GM12865 (cell line): Measurements from ENCODE around the gene DSCAM.

ENCODE experiments used
- DNase-seq: peaks from one replicate; pipeline ENCODE4 v3.0.0; 2010; ENCODE audit warnings: low read depth
- H3K4me3 ChIP-seq: 2 replicates; pipeline ENCODE4 v1.5.1; 2011; ENCODE audit warnings: mild to moderate bottlenecking, low read depth, low read length, control low read depth
- TF ChIP-seq, protein P1 (sequence below): IDR thresholded peaks from 2 replicates; pipeline ENCODE4 v1.5.1; 2011; ENCODE audit warnings: low read length, control low read depth, low read depth, inconsistent platforms; ENCODE audit not compliant: insufficient read depth; ENCODE audit errors: missing control alignments

The DSCAM gene

DNA sequence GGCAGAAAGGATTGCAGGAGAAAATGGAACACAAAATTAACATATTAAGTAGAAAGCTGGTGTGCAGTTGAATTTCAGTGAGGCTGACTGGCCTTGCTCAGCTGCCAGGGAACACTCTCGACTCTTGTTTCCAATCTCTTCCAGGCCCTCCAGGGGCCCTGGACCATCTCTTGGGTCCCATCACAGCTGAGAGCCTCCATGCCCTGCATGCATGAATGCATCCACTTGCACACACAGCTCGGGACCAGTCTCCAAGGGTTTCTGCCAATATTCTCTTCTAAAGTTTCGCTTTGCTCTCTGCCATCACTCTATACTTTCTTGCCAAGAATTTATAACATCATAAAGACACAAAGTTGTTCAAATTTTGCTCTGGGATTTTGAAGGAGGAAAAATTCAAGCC, 200.3 kb downstream of the DSCAM start:
- no peak overlapping the region for H3K4me3 ChIP-seq
- DNase-seq: no peak
- TF ChIP-seq, protein P1, sequence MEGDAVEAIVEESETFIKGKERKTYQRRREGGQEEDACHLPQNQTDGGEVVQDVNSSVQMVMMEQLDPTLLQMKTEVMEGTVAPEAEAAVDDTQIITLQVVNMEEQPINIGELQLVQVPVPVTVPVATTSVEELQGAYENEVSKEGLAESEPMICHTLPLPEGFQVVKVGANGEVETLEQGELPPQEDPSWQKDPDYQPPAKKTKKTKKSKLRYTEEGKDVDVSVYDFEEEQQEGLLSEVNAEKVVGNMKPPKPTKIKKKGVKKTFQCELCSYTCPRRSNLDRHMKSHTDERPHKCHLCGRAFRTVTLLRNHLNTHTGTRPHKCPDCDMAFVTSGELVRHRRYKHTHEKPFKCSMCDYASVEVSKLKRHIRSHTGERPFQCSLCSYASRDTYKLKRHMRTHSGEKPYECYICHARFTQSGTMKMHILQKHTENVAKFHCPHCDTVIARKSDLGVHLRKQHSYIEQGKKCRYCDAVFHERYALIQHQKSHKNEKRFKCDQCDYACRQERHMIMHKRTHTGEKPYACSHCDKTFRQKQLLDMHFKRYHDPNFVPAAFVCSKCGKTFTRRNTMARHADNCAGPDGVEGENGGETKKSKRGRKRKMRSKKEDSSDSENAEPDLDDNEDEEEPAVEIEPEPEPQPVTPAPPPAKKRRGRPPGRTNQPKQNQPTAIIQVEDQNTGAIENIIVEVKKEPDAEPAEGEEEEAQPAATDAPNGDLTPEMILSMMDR: no peak

DNA sequence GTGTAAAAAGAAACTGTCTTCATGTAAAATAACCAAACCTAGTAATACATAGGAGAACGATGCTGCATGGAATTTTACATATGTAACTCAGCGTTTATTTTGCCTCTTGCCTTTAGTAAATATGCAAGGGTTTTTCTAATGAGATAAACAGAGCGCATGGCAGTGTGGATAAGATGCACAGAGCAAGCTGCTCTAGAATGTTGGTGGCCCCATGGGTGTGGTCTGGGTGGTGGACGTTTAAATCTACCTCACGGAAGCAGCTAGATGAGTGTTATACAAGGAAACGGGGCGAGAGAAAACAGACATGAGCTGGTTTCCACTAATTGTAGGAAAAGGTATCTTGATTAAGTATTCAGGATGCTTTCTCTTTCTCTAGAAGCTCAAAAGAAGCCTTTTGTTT, 205.9 kb downstream of the DSCAM start:
- TF ChIP-seq, protein P1: no peak
- no peak overlapping the region for H3K4me3 ChIP-seq
- no peak for DNase-seq

DNA sequence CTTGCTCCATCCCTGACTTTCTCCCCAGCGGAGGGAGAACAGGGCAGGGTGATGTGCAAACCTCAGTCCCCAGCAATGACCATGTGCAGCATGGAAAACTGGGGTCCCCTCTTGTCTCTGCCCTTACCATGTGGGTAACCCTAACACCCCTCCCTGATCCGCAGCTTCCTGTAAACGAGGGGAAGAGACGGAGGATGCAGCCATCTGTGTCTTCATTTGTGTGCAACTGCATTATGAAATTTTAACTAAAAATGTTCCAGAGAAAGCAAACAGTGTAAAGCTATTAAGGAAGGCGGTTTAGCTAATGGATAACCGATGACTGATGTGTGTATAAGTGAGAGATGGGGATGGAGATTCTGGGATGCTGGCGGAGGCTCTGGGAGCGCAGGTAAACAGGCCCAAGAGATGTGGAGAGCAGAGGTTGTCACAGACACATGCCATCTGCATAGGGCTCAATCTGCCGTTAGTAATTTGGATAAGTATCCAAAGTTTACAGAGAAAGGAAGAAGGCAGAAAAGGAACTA, 206.6 kb downstream of the DSCAM start:
- TF ChIP-seq, protein P1: no peak
- no peak overlapping the region for H3K4me3 ChIP-seq
- no peak for DNase-seq

DNA sequence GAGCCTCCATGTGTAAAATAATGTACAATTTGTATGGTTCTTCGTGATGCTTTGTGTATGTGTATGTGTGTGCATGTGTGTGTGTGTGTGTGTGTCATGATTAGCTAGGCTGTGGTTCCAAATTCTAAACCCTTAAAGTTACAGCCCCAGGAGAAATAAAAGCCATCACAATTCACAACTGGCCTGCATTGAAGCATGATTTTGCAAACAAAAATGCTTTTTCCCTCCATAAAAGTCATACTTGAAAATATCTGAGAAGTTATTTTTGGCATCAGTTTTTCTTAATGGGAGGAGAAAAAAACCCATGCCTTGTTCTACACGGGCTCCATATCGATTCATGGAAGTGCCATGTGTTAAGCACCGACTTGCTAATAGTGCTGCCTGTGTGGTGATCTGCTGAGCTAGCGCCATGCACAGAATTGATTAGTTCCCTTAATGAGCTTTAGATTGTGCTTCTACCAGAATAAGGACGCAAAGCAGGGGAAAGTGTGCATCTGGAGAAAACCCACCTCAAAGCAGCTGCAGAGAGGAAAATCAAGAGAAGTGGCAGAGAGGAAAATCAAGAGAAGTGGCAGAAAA, 207.3 kb downstream of the DSCAM start:
- H3K4me3 ChIP-seq: no peak overlapping the region
- DNase-seq: no peak
- TF ChIP-seq, protein P1: no peak

DNA sequence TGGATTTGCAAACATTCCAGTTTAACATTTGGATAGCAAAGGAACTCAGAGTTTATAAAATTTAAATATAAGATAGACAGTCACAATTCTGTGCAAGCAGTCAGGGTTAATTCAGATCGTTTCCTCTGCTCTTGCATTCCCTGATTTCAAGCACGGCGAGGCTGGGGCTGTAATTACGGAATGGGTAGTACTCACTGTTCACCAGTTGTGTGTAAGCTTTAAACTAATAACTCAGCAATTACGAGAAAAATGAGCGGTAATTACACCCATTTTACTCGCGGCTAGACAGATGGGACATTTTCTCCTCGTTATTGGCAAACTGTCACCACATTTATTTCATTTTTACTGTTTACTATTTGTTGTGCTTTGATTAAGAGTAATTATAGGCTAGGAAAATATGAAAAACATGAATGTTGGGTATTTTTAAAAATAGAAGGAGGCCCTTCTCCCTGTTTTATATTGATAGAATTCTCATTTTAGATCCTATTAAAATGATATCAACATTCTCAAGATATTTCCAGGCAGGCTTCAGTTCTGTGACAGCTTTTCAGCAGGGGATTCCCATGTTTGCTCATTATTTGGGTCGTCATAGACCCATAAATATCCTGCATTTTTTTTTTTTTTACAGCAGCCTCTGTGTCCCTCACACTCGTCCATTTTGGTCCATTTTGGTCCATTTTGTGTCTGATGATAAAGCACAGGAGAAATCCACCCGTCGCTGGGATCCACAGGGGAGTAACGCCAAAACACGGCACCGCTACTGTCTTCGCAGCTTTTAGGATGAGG, 208.3 kb downstream of the DSCAM start:
- no peak overlapping the region for H3K4me3 ChIP-seq
- DNase-seq: no peak
- TF ChIP-seq, protein P1: no peak

DNA sequence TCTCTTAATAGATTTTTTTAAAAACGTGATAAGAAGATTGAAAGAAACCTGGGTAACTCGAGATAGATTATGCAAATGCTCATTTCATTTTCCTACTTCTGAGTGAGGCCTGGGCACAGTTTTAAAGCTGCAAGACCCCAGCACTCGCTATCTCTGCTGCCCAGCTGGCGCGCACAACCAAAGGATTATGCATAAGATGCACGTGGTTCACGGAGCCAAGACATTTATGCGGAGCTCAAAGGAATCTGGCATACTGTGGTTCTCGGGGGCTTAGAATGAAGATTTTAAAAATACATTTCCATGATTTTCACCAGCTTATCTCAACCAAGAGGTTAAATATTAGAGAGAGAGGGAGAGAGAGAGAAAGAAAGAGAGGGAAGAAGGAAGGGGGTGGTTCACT, 210.9 kb downstream of the DSCAM start:
- DNase-seq: no peak
- TF ChIP-seq, protein P1: no peak
- H3K4me3 ChIP-seq: no peak overlapping the region

DNA sequence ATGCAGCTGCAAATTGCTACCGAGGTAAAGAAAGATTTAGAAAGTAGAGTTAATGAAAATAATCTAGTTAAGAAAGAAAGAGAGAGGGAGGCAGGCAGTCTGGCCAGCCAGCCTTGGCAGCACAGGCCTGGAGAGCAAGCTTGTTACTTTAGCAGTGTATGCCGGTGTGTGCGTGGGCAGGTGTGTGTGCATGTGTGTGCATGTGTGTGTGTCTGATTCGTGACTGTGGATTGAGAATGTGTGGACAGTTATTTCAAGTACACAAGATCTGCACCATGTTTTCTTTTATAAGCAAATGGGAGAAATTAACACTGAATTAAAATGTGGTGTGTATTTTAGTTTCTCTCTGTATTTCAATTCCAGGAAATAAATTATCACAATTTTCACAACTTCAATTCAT, 211.6 kb downstream of the DSCAM start:
- TF ChIP-seq, protein P1: no peak
- no peak overlapping the region for H3K4me3 ChIP-seq
- no peak for DNase-seq
